ENCODE results near the gene S100A16.

S100A16 gene

GRCh38 chr1:153560241-153560640 is 52.7 kb downstream of the S100A16 start:
- Mint-ChIP-seq H3K4me3 (no peak overlapping the region), H3K9me3 (no peaks in the 10 kb centered on the region), H3K27ac (no peak overlapping the region), H3K36me3 (ENCODE audit: low read depth) (no peaks in the 10 kb centered on the region), H3K4me1 (ENCODE audit: low read depth) (peaks cover 5% of the 10 kb centered on the region), H3K27me3 (no peaks in the 10 kb centered on the region)

- Mint-ChIP-seq H3K4me1 (ENCODE audit: low read depth) (no peaks in the 10 kb centered on the region), H3K27me3 (no peaks in the 10 kb centered on the region), H3K27ac (no peak overlapping the region), H3K4me3 (no peak overlapping the region), H3K36me3 (ENCODE audit: low read depth) (no peaks in the 10 kb centered on the region), H3K9me3 (no peaks in the 10 kb centered on the region)
Measured at GRCh38 chr1:153557877-153558276, 55.1 kb downstream of the S100A16 start.
